Endometrial microvascular endothelial cells (primary cell): ENCODE measurements around the gene DIPK1B. TPM values are rescaled to one million over a fixed set of nuclear protein-coding genes. Genes with fewer than 3 reads are reported as not detected.

Source experiments
- in situ Hi-C: cut with HindIII; loops from 2 replicates; pipeline ENCODE4 v1.10.0; 2017; ENCODE audit warnings: low sequenced_read_pairs, low pct_unique_long_range_greater_than_20kb; ENCODE audit errors: inconsistent ontology term
- total RNA-seq: library from RNA; depleted of rRNA; stranded (reverse); fragments of >200 nt; gene quantifications from one replicate; pipeline ENCODE4 v1.2.3, GENCODE V29; 2015; ENCODE audit errors: inconsistent ontology term

The DIPK1B gene
- 44.5 TPM for total RNA-seq

GRCh38 chr9:136711751-136712689 lies at the start of gene DIPK1B:
TSS of gene DIPK1B (plus strand) at chr9:136712572. CDS start at chr9:136712666, 94 bp downstream.
- in situ Hi-C loops: no loop called here

DNA sequence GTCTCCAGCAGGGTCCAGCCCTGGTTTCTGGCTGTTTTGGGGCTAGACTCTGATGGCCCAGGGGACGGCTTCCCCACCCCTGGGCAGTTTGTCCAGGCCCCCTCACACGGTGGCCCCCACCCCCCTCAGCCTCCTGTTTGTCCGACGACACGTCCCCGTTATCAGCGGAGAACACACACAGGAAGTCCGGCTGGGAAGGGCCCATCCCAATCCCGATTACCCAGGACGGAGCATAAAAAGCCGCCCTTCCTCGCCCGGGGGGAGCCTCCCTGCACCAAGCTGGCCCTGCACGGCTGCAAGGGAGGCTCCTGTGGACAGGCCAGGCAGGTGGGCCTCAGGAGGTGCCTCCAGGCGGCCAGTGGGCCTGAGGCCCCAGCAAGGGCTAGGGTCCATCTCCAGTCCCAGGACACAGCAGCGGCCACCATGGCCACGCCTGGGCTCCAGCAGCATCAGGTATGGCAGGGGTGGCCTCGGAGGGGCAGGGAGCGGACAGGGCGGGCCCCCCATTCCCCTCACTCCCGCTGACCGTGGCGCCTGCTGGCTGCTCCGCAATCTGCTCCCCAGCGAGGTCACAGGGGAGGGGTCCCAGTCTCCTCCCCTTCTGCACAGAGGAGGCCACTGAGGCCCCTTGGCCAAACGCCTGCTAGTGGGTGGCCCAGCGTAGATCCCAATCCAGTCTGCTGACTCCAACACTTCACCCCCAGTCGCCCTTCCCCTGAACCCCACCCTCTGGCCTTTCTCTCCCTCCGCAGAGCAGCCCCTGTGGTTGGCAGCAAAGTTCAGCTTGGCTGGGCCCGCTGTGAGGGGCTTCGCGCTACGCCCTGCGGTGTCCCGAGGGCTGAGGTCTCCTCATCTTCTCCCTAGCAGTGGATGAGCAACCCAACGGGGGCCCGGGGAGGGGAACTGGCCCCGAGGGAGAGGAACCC lies 49.5 kb upstream of the DIPK1B start, which contains the start of gene EGFL7:
EGFL7 (plus strand) TSS at position 261 of the 926 bp plus-strand sequence. CDS start 5,367 bp downstream, outside the sequence.
- in situ Hi-C loops: no loop called here

DNA sequence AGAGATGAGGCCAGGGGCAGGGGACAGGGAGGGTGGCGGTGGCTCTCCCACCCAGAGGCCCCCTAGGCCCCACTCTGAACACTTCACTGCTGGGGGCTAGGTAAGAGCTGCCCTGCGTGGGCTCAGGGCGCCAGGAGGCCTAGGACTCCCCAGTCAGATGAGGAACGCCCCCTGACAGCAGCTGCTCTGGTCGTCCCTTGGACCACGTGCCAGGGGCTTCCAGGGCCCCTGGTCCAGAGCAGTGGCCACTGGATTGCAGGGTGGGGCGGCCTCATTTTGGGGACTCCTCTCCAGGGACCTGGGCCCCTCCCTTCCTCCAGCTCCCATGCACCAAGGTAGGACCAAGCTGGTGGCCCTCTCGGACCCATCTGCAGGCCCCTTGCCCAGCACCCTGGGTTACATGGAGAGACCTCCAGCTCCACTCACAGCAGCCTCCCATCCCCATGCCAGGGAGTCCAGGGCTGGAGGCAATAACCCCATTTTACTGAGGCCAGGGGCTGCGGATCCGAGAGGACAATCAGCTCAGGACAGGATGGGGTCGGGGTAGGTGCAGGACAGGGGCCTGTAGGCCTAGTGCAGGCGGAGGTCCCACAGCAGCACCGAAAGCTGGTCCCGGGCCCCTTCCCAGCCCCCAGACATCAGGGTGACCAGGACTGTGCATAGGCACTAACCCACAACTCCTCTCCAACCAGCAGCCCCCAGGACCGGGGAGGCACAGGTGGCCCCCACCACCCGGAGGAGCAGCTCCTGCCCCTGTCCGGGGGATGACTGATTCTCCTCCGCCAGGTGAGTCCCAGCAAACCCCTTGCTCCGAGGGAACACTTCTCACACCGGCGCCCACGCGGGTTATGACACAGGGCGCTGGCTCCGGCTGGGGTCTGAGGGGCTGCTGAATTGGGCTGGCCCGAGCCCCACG lies 48.1 kb upstream of the DIPK1B start:
- in situ Hi-C loops: no loop called here

- in situ Hi-C loops: no loop called here
These were observed 47.2 kb upstream of the DIPK1B start for GRCh38 chr9:136665111-136665703.

DNA sequence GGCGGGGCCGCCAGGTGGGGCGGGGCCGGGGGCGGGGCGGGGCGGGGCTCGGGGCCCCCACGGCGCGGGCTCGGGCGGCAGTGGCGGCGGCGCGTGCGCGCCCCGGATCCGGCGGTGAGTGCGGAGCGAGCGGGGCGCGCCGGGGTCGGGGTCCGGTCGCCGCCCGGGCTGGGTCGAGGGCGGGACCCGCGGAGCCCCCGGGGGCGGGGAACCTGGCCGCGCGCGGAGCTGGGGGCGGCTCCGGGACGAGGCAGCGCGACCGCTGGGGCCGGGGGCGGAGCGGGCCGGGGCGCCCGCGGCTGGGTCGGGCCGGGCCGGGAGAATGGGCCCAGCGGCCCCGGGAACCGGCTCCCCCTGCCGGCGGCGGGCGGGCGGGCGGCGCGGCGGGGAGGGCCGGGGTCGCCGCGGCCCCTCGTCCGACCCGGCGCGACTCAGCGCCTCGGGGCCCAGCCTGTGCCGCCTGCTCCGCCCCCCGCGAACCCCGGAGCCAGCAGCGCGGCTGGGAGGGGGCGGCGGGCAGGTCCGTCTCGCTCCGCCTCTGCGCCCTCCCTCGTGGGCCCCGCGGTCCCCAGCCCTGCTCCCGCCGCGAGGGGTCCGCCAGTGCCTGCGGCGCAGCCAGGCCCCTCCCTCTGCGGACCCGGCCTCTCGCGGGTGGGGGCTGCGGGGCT lies 46.5 kb upstream of the DIPK1B start:
- in situ Hi-C loops: no loop called here

GRCh38 chr9:136666372-136667213 lies 45.8 kb upstream of the DIPK1B start:
- in situ Hi-C loops: no loop called here

- in situ Hi-C loops: no loop called here
These were observed 45.0 kb upstream of the DIPK1B start for GRCh38 chr9:136667214-136667939.

- in situ Hi-C loops: no loop called here
These were observed 44.2 kb upstream of the DIPK1B start for GRCh38 chr9:136667940-136668760.

DNA sequence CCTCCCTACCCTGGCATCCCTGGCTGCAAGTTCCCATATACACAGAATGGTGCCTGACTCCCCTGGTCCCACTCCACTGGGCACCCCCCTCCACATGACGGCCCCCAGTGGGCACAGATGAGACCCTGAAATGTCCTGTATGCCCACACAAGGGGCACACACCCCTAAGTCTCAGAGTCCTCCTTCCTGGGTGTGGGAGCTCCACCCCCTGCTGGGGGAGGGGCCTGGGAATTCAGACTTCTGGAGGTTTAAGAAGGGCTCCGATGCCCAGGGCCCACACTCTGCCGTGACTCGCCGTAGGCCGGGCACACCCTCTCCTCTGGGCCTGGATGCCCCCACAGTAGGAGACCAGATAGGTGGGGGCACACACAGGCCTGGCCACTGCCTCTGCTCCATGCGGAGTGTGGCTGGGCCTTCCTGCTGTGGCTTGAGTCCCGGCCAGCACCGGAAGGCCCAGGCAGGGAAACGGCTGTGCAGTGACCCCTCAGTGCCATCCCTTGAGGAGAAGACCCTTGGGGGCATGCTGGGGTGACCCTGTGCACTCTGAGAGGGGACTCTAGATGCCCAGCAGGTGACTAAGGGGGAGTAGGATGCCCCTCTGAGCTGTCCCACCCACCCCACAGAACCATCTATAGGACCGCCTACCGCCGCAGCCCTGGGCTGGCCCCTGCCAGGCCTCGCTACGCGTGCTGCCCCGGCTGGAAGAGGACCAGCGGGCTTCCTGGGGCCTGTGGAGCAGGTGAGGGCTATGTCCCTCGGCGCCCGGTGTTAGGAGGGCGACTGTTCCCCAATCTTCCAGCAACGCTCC lies 43.2 kb upstream of the DIPK1B start:
- in situ Hi-C loops: no loop called here

- in situ Hi-C loops: no loop called here
These were observed 42.4 kb upstream of the DIPK1B start for GRCh38 chr9:136669791-136670464.

DNA sequence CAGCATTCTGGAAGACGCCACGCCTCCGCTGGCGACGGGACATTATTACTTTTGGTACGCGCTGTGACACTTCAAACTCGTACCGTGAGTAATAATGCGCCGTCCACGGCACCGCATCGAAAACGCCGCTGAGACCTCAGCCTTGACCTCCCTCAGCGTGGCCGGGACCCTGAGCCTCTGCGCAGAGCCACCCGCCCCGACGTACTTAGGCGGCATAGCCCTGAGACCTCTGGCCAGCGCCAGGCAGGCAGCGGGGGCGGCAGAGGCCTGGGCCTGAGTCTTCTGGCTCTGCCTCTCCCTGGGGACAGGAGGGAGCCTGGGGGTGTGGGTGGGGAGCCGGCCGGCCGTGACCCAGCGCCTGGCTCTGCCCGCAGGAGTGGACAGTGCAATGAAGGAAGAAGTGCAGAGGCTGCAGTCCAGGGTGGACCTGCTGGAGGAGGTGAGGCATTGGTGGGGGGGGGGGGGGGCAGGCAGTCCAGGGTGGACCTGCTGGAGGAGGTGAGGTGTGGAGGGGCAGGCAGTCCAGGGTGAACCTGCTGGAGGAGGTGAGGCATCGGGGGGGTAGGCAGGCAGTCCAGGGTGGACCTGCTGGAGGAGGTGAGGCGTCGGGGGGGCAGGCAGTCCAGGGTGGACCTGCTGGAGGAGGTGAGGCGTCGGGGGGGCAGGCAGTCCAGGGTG lies 41.7 kb upstream of the DIPK1B start:
- in situ Hi-C loops: no loop called here

- in situ Hi-C loops: no loop called here
These were observed 41.1 kb upstream of the DIPK1B start for GRCh38 chr9:136671254-136671614.

DNA sequence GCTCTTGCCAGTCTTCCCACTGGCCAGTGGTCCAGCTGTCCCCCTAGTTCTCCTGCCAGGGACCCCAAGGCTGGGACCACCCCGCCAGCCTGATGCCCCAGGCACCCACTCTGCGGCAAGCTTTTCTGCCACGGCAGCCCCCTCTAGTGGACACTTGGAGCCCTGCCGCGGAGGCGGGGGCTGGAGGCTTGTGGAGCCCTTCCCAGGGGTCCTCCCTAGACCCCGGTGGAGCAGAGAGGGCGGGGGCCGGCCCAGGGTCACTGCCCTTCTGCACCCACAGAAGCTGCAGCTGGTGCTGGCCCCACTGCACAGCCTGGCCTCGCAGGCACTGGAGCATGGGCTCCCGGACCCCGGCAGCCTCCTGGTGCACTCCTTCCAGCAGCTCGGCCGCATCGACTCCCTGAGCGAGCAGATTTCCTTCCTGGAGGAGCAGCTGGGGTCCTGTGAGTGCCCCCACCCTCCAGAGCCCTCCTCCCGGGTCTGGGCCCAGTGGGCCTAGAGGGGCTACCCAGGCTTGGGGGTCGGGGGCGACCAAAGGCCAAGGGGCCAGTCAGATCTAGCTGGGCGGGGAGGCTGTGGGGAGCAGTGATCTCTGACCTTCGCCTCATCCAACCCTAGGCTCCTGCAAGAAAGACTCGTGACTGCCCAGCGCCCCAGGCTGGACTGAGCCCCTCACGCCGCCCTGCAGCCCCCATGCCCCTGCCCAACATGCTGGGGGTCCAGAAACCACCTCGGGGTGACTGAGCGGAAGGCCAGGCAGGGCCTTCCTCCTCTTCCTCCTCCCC lies 40.5 kb upstream of the DIPK1B start:
- in situ Hi-C loops: no loop called here
